NCI-H526 treated with DMSO at 0.1 percent for 48 hours (cell line): Measurements from ENCODE around the gene CELF2.
A peak's percentile ranks its signal among the peaks of the same experiment; 100 is the strongest.

ENCODE experiments used
- DNase-seq: peaks from one replicate; lab custom pipeline; 2025; lab: John Stamatoyannopoulos, UW

CELF2 gene

DNA sequence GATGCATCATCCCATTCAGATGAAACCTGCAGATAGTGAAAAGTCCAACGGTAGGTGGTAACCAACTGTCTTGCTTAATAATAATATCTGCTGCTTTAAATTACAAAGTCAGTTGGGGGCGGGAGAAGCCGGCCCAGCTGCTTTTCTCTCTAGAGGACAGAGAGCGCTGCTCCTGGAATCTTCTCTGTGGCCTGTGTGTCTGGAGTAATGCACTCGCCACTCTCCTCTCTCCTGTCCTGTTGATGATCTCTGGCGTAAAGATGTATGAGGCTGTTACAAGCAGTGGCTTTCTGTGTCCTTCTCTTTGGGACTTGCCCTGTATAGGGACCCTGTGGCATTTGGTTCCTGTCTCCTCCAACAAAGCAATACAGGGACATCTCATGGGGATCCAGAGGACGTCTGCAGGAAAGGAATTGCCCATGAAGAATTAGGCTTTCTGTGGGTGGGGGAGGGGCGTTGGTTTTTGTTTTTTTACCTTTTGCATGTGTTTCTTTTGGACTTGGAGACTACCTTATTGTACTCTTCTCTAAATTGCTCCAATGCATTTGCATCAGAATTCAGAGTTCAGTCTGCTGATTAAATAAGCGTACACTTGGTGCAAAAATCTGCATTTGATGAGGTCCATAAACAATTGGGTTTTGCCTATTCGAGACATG is 231.6 kb downstream of the CELF2 start:
- DNase-seq, result peak; percentile 41

DNA sequence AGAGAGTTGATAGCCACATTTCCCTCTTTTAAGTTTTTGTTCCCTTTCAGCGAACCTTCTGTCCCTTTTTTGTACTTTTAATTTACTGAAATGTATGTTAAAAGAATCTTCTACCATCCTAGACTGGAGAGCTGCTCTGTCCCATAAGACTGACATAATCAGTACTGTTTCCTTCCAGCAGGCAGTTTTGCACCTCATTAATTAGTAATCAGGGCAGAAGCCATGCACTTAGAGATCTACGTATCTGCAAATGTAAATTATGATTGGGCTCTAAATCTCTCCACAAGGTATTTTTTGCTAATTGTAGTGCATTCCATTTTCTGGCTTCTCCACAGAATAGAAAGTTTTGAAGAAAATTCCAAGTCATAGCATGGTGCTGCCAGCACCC is 232.1 kb downstream of the CELF2 start:
- no peak for DNase-seq

GRCh38 chr10:11250304-11250703 is 232.6 kb downstream of the CELF2 start:
- no peak for DNase-seq

DNA sequence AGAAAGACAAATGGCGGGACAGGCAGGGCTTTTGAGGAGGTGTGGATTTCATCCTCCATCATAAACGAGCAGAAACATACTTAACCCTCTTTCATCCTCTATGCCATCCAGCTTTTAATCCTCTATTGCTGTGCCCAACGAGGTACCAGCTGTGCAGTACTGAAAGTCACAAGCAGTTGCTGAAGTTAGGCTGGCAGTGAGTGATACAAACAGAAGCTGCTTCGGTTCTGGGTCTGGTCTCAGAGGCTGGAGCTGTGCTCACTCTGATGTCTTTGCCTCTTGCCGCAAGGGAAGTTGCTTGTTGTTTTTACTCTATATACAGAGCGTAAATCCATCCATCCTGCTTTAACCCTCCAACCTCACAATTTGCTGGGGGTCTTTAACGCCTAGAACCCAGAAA is 235.2 kb downstream of the CELF2 start:
- DNase-seq, result no peak

DNA sequence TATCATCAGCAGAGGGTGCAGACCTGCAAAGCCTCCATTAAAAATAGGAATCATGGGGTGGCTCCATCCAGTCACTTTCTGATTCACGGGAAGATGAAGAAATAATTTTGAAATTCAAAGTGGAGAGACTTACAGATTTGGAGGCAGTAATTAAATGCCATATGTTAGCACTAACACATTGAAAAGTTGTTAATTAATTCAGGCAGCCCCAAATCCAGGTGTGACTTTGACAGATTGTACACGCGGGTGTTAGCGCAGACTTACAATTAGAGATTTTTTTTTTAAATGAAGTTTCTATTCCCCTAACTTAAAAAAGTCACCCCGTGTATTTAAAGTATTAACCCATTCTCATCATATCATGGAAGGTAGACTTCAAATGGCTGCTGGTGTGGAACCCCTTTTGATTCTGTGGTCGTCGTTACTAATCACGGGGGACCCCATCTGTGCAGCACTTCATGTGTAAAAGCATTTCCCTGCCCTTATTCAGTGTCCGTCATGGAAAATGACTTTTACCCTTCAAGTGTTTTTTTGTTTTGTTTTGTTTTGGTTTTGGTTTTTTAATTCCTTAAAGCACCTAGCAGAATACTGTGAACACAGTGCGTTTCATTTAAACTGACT is 235.8 kb downstream of the CELF2 start:
- DNase-seq, result no peak

DNA sequence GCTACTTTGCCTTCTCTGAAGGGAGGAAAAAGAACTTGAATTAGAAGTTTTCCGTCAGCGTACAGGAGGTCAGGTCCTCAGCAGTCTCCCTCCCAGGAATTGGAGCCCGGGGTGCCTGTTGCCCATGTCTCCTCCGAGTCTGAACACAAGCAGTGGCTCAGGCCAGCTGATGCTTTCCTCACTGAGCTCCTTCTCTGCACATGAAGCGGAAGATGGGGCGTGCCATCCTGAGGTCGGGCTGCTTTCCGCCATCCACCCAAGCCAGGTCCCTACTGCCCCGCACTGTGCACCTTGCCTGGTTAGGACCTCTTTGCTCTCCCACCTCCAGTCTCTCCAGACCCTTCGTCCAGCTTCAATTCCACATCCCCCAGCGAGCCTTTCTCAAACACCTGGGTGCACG is 237.5 kb downstream of the CELF2 start:
- no peak for DNase-seq

DNA sequence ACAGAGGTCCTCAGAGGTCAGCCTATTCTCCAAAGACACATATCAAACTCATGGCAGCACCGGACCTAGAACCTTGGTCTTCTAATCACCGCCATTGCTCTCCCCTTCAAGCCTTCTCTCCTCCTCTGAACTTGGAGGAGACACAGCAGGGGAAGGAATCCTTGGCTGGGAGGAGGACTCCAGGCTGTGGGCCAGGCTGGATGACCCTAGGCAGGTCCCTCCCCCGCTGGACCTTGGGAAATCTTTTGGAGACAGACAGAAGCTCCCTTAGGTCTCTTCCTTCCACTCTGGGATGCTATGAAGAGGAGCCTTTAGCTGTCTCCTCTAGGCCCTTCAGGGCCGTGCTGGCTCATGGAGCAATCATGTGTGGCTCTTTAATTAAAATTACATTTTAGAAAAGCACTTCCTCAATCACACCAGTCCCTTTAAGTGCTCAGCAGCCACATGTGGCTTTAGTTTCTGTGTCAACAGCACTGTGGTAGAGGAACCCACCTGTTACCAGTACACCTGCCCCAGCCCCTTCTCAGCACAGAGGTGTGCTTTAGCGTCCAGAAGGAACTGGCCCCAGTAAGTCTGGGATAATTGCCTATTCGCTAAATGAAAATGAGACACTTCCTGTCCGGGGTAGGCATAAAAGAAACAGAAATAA is 238.2 kb downstream of the CELF2 start:
- DNase-seq, result no peak

GRCh38 chr10:11256896-11257295 is 239.2 kb downstream of the CELF2 start:
- DNase-seq, result no peak

DNA sequence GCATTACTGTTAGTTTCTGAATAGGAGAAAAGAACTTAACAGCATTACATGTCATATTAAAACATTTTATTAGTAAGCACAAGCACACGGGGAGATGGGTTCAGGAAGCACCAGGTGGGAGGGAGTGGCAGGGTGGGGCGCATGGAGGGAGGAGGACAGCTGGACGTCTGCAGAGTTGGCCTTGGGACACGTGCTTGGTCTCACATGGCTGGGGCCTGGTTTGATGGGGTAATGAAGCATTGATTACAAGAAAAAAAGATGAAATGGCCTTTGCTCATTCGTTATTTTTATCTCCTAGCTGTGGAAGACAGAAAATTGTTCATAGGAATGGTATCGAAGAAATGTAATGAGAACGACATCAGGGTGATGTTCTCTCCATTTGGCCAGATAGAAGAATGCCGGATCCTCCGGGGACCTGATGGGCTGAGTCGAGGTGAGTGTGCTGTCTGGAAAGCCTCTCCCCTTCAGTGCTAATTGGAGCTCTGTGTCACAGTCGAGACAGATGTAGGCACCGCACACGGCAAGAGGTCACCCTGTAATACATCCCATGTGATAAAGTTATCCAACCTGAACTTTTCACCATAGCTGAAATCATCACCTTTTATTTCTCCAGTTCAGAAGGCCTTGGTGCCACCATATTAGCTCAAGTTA is 239.9 kb downstream of the CELF2 start:
- no peak for DNase-seq

- DNase-seq, result no peak
Observed at GRCh38 chr10:11260170-11260569, 242.5 kb downstream of the CELF2 start.

DNA sequence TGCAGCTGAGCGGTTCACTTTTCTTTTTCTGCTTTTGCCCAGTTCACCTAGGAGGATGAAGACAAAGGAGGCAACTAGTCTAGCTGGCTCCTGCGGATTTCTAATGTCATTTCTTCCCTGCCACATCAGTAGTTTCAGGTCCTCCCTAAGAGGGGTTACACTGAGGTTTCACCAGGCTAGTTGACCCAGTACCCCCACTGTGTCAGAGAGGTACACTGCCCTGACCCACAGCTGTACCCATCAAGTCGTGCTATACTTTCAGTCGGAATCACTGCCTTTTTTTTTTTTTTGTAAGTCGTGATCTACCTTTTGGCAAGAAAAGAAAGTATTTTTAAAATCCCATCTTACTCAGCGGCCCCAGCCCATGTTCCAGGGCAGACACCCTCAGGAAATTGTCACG is 243.5 kb downstream of the CELF2 start:
- DNase-seq, result no peak

DNA sequence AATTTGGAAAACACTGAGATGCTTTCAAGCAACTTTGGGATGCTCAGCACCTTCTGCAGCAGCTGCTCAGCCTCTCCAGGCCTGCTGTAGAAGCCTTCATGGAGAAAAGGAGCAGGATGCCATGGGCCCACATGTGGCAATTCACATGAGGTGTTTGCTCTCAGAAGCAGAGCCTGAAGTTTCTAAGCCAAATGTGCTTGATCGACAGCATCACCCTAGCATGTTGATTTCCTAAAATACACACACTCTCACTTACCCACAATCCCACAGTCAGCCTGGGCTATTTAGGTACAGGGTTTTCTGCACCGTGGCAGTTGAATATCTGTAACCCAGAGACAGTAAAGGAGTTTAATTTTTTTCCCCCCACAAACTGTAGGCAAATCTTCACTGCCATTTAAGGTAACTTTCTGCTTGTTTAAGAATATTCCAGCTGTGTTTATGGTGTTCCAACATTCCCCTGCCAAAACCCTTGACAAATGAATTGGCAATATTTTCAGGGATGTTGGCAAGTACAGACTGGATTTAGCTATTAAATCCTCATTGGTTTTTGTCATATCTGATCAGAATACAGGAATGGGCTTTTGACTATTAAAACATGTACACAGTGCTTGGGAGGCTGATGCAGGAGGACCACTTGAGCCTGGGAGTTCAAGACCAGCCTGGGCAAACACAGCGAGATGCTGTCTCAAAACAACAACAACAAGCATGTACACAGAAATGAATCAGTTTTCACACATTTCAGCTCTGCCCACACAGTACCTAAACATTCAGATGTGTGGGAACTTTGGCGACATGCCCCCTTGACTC is 244.2 kb downstream of the CELF2 start:
- no peak for DNase-seq

DNA sequence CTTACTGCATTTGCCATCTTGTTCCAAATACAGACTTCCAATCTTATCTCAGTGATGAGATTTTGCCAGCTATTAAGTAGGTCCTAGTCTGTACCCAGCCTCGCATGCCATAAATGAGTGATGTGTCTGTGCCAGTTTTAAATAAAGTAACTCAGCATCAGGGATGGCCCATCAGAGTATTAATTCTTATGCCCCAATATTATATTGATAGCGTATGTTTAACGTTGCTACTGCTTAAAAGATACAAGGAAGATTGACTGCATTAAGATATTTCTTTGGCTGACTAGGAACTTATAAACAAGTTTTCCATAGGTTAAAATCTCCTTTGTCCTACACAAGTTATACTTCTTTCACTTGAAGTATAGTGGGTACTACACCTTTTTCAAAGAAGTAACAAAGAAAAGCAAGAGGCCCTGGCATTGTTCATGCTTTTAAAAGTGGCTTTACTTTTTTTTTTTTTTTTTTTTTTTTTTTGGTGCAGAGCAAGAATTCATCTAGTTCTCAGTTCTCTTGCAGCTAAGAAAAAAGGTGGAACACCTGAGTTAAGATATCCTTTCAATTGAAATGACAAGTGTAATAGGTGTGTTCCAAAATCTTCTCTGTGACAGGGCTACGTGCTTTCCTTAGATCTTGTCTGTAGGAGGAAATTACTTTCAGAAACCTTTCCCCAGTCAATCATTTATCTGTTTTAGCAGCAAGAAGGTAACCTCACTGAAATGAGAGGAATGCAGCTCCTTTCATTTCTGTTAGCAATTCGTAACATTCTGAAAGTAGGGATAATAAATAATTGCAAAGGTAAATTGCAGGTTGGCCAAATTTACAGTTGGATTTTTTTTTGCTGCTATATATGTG is 245.0 kb downstream of the CELF2 start:
- no peak for DNase-seq

DNA sequence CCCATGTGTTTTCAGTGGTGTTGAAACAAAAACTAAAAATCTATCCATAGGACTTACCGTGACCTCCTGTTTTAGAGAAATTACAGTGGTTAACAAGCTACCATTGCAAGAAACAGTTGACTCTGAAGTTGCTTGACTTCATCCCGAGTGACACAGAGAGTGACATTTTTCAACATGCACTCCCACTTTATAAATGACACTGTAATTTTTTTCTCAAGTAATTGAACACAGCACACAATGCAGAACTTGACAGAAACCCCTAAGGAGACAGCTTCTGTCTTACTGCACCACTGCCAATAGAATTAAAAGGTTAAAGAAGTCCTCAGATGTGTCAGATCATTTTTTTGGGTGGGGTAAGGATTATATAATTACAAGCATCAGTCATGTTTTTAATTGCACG is 246.1 kb downstream of the CELF2 start:
- DNase-seq, result no peak

DNA sequence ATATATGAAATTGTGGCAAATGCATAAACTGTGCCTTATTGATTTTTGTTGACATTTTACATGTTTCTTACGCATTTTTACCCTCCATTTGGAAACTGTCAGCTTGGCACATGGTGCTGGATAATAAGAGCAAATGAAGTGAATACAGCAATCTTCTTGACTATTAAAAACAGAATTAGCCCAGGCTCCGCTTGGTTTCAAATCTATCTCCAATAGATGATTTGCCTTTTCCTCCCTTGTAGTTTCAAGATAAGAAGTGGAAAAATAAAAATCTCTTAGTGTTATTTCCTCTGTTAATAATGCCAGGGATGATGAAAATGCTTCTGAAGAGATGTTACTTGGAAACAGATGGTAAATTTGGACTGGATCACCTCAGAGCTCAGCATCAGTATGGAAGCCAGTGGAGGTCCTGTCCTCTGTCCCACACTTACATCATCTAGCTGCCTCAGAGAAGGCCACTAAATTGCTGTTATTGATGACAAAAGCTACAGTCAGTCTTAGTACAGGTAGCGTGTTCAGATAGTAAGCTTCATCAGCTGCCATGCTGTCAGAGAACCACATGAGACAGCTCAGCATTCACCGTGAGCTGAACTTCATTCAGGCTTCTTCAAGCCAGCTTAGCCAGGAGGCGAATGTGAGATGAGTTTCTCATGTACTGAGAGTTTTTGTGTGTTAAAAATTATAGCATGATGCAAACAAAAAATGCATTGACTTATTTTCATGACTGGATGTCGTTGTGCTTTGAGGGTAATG is 246.8 kb downstream of the CELF2 start:
- DNase-seq, result no peak

DNA sequence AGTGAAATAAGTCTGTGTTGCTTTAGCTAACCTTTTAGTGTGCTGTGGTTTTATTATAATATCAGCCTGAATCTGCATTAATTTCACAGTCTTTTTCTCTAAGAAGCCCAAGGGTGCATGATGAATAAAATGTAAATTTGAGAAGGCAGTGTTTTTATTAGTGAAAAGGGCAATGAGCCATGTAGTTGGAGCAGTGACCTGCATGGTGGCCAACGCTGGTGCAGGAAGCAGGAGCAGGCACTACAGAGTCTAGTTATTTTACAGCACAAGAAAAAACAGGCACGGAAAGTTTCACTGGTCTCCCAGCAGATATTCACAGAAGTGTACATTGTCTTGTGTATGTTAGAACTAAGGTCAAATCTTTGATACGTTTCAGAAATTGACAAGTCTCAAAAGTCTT is 247.8 kb downstream of the CELF2 start:
- peak; percentile 63 for DNase-seq

DNA sequence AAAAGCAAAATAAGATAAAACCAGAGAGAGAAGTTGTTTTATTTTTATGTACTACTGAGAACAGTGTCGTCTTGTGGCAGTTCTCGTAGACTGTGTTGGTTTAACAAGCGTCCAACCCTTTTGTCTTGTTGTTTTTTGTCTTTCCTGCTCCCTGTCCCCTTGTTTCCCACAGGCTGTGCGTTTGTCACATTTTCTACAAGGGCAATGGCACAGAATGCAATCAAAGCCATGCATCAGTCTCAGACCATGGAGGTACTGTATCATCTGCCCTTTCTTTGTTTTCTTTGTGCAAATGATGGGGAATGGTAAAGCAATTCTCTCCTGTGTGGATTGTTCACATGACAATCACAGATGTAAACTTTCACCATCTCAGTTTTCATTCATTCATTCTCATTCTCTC is 248.8 kb downstream of the CELF2 start:
- DNase-seq, result no peak

DNA sequence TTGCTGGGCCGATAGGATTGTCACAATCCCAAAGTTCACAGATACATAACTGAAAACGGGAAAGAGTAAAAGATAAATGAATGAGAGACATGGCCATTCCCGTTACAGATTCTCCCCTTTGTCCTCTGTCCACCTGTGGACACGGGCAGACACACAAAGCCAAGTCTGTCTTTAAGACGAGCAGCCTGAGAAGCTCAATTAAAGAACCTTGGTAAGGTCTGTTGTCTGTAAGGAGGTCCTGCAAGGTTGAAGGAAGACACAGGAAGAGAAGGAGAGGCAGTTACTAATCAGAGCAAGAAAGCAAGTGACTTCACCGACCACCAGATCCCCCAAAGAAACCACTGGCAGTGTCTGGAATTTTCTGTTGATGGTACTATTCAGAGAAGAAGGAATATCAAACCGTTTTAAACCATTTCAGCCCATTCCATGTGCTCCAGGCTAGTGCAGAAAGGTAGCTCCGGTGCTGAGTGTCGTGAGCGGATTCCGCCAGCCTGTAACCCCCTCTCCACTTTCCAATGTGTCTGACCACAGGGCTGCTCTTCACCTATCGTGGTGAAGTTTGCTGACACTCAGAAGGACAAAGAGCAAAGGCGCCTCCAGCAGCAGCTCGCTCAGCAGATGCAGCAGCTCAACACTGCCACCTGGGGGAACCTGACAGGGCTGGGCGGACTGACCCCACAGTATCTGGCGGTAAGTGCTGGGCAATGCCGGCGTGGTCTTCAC is 252.6 kb downstream of the CELF2 start:
- DNase-seq, result peak; percentile 5

DNA sequence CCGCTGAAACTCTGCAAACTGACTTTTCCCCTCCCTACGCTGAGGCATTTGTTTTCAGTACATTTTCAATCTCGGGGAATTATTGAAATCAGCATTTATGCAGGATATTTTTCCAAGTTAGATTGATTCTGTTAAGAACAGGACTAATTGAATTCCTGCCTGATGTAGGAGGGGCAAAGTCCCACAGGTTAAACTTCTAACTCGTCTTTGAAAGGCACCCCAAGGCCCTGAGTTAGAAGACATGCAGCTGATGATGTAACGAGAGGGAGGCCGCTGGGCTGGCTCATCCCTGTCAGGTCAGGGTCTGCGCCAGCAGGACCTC is 253.1 kb downstream of the CELF2 start:
- no peak for DNase-seq

GRCh38 chr10:11272915-11273389 is 255.3 kb downstream of the CELF2 start:
- DNase-seq, result no peak
